HEK293T (cell line): ENCODE results near the gene IL32.

Experiments
- ELF4 ChIP-seq: fragments of 450-650 bp; IDR thresholded peaks from 2 replicates; pipeline ENCODE4 v1.6.1; 2017; ENCODE audit warnings: antibody characterized with exemption
- FOXA1 ChIP-seq: fragments of 450-650 bp; IDR thresholded peaks from 2 replicates; pipeline ENCODE4 v1.6.1; 2016; ENCODE audit warnings: mild to moderate bottlenecking
- FOXM1 ChIP-seq: fragments of 450-650 bp; IDR thresholded peaks from 2 replicates; pipeline ENCODE4 v1.6.1; 2017; ENCODE audit warnings: mild to moderate bottlenecking, borderline replicate concordance
- HDGF ChIP-seq: fragments of 450-650 bp; IDR thresholded peaks from 2 replicates; pipeline ENCODE4 v1.6.1; 2017; ENCODE audit warnings: antibody characterized with exemption, borderline replicate concordance
- L3MBTL2 ChIP-seq: fragments of 450-650 bp; conservative IDR thresholded peaks from 2 replicates; pipeline ENCODE4 v1.6.1; 2016; ENCODE audit warnings: mild to moderate bottlenecking
- SP1 ChIP-seq: fragments of 450-650 bp; IDR thresholded peaks from 2 replicates; pipeline ENCODE4 v1.6.1; 2017
- SUZ12 ChIP-seq: fragments of 450-650 bp; IDR thresholded peaks from 2 replicates; pipeline ENCODE4 v1.6.1; 2016; ENCODE audit warnings: mild to moderate bottlenecking
- TARDBP ChIP-seq: fragments of 450-650 bp; IDR thresholded peaks from 2 replicates; pipeline ENCODE4 v1.6.1; 2016
- ZNF384 ChIP-seq: fragments of 450-650 bp; IDR thresholded peaks from 2 replicates; pipeline ENCODE4 v1.6.1; 2016

GRCh38 chr16:3098459-3099394 lies 33.3 kb downstream of the IL32 start, which contains the start of gene ZSCAN10:
- TF ChIP-seq FOXA1 (no peak), SP1 (no peak), TARDBP (no peak), ZNF384 (no peak), ELF4 (no peak), HDGF (no peak), FOXM1 (no peak), L3MBTL2 (no peak), SUZ12 (no peak)
